ENCODE data around the gene SUMO3. TPM values are rescaled to one million over a fixed set of nuclear protein-coding genes. Genes with fewer than 3 reads are reported as not detected.

The SUMO3 gene
- total RNA-seq, 1 experiment from 2014 or later = 82.9 TPM

DNA sequence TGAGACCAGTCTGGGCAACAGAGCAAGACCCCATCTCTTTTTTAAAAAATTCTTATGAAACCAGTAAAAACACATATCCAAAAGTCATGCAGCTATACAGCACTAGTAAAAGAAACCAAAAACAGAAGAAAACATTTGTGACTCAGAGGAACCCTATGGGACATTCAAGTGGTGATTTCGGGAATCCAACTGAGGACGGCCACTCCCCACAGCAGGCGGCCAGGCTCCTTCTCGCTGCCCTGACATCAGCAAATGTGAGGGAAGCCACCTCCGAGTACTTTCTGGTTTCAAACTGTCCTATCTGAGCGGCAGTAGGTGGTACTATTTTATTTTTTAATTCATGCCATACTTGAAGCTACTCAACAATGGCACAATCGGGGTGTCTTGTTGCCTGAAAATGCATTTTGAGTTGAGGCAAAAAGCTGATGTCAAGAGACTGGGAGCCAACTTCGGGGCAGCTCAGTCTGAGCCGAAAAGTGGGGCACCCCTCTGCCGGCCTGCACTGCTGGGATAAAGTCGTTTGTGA lies 3.3 kb downstream of the SUMO3 start:
- no peak overlapping the region for H3K27ac Mint-ChIP-seq
- H4K91ac ChIP-seq (ENCODE audit: insufficient read length, low read depth, low read length) = no peak overlapping the region
- H3K23me2 ChIP-seq (ENCODE audit: insufficient read length, low read depth, low read length, poor library complexity, severe bottlenecking) = peaks cover 8% of the 10 kb centered on the region
- H3K9me3 ChIP-seq (ENCODE audit: control insufficient read depth, low read depth, low read length) = peaks cover 2% of the 10 kb centered on the region
- H3K14ac ChIP-seq (ENCODE audit: insufficient read depth, low read length) = no peak overlapping the region
- peaks cover 15 to 20% of the 10 kb centered on the region in 2 experiments for H3K4me1 Mint-ChIP-seq
- no peaks in the 10 kb centered on the region for H4K20me1 ChIP-seq (ENCODE audit: control insufficient read depth, insufficient read depth, insufficient read length)
- no peak overlapping the region for H2BK15ac ChIP-seq (ENCODE audit: low read depth, low read length)
- no peak overlapping the region for H3K56ac ChIP-seq (ENCODE audit: insufficient read length, low read depth, low read length)
- H3K79me1 ChIP-seq (ENCODE audit: insufficient read depth, low read depth, low read length, poor library complexity, severe bottlenecking) = peaks cover 2% of the 10 kb centered on the region
- no peak overlapping the region for H3K23ac ChIP-seq (ENCODE audit: insufficient read length, low read depth, low read length)
- H3K18ac ChIP-seq (ENCODE audit: insufficient read length, low read depth, low read length) = no peak overlapping the region
- H3T11ph ChIP-seq (ENCODE audit: low read length) = no peak overlapping the region
- H3K9me3 Mint-ChIP-seq = peaks cover 3 to 7% of the 10 kb centered on the region in 2 experiments
- H3K4me2 ChIP-seq (ENCODE audit: insufficient read depth, insufficient read length, low read length) = no peak overlapping the region
- peaks cover 8% of the 10 kb centered on the region for H3K27me3 Mint-ChIP-seq (ENCODE audit: low read depth)
- no peak overlapping the region for H3K9ac ChIP-seq (ENCODE audit: extremely low read depth, insufficient read length, low read length)
- no peak overlapping the region for H3K27ac ChIP-seq (ENCODE audit: insufficient read length, low read depth, low read length)
- no CpG with 5 or more reads among the region's 11 CpGs for WGBS (ENCODE audit: extremely low coverage, insufficient read length, low lambda C conversion rate)
- H3K36me3 Mint-ChIP-seq (ENCODE audit: insufficient read depth in 1 of 3, low read depth in 3 of 3) = peaks cover 11 to 29% (median 18%) of the 10 kb centered on the region in 3 experiments
- no peak overlapping the region for H4K5ac ChIP-seq (ENCODE audit: insufficient read length, low read depth, low read length)
- H2BK5ac ChIP-seq (ENCODE audit: insufficient read length, low read length) = no peak overlapping the region
- no peak overlapping the region; a peak in 1 of 5 replicates for H3K4me3 Mint-ChIP-seq
- no peak overlapping the region for H2AK5ac ChIP-seq (ENCODE audit: insufficient read length, low read length)
- no peak overlapping the region for H2AFZ ChIP-seq (ENCODE audit: low read length)
- no peak overlapping the region for H2BK120ac ChIP-seq (ENCODE audit: low read depth, low read length, poor library complexity, severe bottlenecking)
- H3K79me2 ChIP-seq (ENCODE audit: insufficient read depth, low read length) = peaks cover 2% of the 10 kb centered on the region; the same call in 1 of the 2 replicates
- no peaks in the 10 kb centered on the region; the same call in 1 of the 2 replicates for H3K27me3 ChIP-seq (ENCODE audit: insufficient read depth, low read length)
- no peaks in the 10 kb centered on the region for H3K4me1 ChIP-seq (ENCODE audit: insufficient read depth, low read length)
- no peak overlapping the region for H3K4ac ChIP-seq (ENCODE audit: low read depth, low read length)
- H2BK20ac ChIP-seq (ENCODE audit: low read depth, low read length, poor library complexity, severe bottlenecking) = no peak overlapping the region
- TF ChIP-seq, protein P1, sequence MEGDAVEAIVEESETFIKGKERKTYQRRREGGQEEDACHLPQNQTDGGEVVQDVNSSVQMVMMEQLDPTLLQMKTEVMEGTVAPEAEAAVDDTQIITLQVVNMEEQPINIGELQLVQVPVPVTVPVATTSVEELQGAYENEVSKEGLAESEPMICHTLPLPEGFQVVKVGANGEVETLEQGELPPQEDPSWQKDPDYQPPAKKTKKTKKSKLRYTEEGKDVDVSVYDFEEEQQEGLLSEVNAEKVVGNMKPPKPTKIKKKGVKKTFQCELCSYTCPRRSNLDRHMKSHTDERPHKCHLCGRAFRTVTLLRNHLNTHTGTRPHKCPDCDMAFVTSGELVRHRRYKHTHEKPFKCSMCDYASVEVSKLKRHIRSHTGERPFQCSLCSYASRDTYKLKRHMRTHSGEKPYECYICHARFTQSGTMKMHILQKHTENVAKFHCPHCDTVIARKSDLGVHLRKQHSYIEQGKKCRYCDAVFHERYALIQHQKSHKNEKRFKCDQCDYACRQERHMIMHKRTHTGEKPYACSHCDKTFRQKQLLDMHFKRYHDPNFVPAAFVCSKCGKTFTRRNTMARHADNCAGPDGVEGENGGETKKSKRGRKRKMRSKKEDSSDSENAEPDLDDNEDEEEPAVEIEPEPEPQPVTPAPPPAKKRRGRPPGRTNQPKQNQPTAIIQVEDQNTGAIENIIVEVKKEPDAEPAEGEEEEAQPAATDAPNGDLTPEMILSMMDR (conservative IDR thresholded peaks at IDR 0.05) = no peak
- H4K8ac ChIP-seq (replicated peaks; ENCODE audit: insufficient read length, low read depth, low read length) = no peak overlapping the region
- no peak overlapping the region for H2BK12ac ChIP-seq (ENCODE audit: insufficient read length, low read depth, low read length)
- DNase-seq = no peak
